Skeletal muscle satellite cell (primary cell): Measurements from ENCODE around the gene AQP3.
A peak's percentile ranks its signal among the peaks of the same experiment; 100 is the strongest.

Experiments
- H3K27me3 ChIP-seq: 2 replicates; pipeline ENCODE4 v1.7.0; 2013; ENCODE audit warnings: low read length; ENCODE audit not compliant: control insufficient read depth, insufficient read depth
- H3K36me3 ChIP-seq: 2 replicates; pipeline ENCODE4 v1.7.0; 2013; ENCODE audit warnings: mild to moderate bottlenecking, control low read depth, low read length; ENCODE audit not compliant: insufficient read depth
- H3K4me1 ChIP-seq: 2 replicates; pipeline ENCODE4 v1.7.0; 2013; ENCODE audit warnings: low read length; ENCODE audit not compliant: control insufficient read depth, insufficient read depth
- H3K4me2 ChIP-seq: 2 replicates; pipeline ENCODE4 v1.7.0; 2013; ENCODE audit warnings: mild to moderate bottlenecking, low read length
- H3K4me3 ChIP-seq: 2 replicates; pipeline ENCODE4 v1.7.0; 2013; ENCODE audit warnings: low read length
- H3K9ac ChIP-seq: 2 replicates; pipeline ENCODE4 v1.7.0; 2013; ENCODE audit warnings: mild to moderate bottlenecking, low read depth, low read length, moderate library complexity
- H3K9me3 ChIP-seq: replicated peaks from 2 replicates; pipeline ENCODE4 v1.7.0; 2013; ENCODE audit warnings: mild to moderate bottlenecking, control low read depth, low read length

Gene AQP3

DNA sequence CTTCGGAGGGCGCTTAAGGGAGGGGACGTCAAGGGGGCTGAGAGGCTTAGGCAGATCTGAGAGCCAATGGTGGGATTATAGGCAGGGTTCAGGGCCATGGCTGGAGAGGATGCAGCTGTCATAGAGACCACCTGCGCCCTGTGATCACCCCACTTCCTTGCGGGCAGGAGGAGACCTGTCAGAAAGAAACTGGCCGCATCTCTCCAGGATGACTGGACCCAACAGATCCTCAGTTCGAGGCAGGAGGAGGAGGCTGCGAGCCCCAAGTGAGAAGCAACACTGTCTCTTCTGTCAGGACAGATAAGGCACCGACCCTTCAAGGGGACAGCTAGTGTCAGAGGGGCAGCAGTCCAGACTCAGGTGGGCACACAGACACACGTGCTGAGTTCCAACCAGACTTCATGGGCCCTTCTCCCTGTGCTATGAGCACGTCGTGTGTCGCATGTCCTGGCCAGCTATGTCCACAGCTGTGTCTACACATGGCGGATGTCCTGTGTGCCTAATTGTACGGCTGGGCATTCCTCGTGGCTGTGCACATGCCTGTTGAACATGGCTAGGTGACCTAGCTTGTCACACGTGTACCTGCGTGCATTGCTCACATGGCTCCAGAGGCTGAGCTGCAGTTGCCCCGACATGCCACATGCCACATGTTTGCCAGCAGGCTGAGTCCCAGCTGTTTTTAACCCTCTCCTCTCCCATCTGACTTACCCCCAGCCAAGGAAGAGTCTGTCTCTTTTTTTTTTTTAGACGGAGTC, 583 bp upstream of the AQP3 start:
- H3K9ac ChIP-seq = peak overlapping the region; percentile 46
- H3K36me3 ChIP-seq = no peaks in the 10 kb centered on the region
- no peaks in the 10 kb centered on the region for H3K27me3 ChIP-seq
- peak overlapping the region; percentile 70 for H3K4me3 ChIP-seq
- H3K4me2 ChIP-seq = peak overlapping the region; percentile 98
- peaks cover 29% of the 10 kb centered on the region for H3K4me1 ChIP-seq
- H3K9me3 ChIP-seq = no peaks in the 10 kb centered on the region

DNA sequence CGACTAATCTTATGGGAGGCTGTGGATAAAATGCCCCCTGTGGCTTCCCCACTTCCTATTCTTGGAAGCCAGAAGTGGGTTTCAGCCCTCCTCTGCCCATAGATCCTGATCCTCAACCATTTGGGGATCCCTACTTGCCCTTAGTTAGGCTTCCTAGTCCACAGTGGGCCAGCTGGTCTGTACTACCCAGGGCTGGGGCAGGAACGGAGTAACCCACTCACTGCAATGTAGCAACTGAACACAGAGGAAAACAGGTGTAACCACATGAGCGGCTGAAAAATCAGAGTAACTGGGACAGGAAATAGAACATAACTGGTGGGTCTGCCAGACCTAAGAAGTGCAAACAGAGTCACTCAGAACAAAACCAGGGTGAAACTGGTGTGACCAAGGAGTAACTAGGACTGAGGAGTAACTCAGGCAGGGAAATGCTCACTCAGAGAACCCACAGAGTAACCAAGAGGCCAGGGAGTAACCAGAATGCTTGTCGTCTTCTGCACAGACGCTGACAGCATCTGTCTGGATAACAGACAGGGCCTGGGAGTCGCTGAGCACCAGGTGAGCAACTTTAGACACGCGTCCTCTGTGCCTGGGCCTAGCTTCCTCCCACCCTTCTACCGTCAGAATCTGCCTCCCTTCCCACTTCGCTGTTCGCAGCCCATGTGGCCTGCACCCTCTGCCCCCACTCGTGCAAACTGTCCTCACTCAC, 1.0 kb downstream of the AQP3 start:
- no peaks in the 10 kb centered on the region for H3K9me3 ChIP-seq
- H3K9ac ChIP-seq = peak overlapping the region; percentile 41
- H3K36me3 ChIP-seq = no peaks in the 10 kb centered on the region
- peaks cover 25% of the 10 kb centered on the region for H3K4me1 ChIP-seq
- H3K27me3 ChIP-seq = no peaks in the 10 kb centered on the region
- peak overlapping the region; percentile 98 for H3K4me2 ChIP-seq
- H3K4me3 ChIP-seq = peak overlapping the region; percentile 70

DNA sequence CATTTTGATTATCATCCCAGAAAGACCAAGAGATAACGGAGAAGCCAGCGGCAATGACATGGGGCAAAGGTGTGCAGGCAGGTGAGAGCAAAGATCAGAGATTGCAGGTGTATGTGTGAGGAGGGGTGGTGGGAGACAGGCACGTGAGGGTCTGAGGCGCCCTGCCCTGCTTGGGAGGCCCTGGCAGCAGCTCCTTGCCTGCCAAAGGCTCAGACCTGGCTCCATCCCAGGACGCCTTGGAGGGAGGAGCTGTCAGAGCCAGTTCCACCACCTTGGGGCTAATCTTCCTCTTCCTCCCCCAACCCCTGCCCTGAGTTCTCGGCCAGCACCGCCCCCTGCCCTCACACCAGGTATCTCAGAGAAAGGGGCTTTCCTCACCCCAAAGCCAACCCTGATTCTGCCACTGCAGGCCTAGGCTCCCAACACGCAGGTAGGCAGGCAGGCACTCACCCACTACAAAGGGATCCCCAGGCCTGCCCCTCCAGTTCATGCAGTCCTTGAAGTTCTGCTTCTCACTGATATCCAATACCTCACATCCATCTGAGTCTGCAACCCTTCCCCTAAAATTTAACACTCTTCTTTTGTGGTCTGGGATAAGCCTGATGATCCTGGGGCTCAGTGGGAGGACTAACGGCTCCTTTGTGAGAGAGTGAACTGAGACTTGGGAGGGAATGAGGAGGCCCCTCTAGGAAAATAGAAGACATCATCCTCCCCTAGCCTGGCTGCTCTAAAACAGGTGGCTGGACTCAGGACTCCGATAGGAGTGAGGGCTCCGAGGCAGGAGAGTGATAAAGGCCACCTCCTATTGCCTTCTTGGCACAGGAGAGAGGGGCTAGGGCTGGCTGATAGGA, 1.8 kb downstream of the AQP3 start:
- H3K4me3 ChIP-seq = no peak overlapping the region

DNA sequence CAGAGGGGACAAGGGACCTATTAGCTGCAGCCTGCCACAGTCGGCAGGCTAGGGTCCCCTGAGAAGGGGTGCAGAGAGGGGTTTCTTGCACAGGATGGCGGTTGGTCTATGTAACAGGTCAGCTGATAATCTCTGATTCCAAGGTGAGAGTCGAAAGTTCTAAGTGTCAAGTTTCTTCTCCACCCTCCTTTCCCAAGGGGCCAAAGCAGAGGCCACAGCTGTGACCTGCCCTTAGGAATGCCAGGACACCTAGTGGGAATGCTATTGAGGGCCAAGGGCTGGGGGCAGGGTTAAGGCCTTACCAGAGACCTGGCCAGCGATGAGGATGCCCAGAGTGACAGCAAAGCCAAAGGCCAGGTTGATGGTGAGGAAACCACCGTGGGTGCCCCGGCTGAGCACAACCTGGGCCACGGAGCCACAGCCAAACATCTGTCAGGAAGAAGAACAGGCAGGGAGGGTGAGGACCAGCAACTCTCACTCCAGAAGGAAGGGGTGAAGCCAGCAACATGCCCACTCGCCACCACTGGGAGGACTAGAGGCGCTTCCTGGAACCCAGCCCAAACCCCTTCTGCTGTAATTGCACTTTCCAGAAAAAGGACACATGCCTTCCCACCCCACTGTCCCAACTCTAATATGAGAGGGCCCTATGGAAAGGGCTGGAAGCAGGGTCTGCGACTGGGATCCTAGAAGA, 3.8 kb downstream of the AQP3 start:
- Histone ChIP-seq H3K36me3 (no peaks in the 10 kb centered on the region), H3K4me2 (no peak overlapping the region), H3K9me3 (no peaks in the 10 kb centered on the region), H3K4me1 (peaks cover 28% of the 10 kb centered on the region), H3K27me3 (peaks cover 8% of the 10 kb centered on the region), H3K9ac (no peak overlapping the region), H3K4me3 (no peak overlapping the region)

More for the DNA sequence above, 1.8 kb downstream of the AQP3 start:
- Histone ChIP-seq H3K36me3 (no peaks in the 10 kb centered on the region), H3K9ac (no peak overlapping the region), H3K9me3 (no peaks in the 10 kb centered on the region), H3K4me2 (peak overlapping the region; percentile 98), H3K4me1 (peaks cover 25% of the 10 kb centered on the region), H3K27me3 (no peaks in the 10 kb centered on the region)

DNA sequence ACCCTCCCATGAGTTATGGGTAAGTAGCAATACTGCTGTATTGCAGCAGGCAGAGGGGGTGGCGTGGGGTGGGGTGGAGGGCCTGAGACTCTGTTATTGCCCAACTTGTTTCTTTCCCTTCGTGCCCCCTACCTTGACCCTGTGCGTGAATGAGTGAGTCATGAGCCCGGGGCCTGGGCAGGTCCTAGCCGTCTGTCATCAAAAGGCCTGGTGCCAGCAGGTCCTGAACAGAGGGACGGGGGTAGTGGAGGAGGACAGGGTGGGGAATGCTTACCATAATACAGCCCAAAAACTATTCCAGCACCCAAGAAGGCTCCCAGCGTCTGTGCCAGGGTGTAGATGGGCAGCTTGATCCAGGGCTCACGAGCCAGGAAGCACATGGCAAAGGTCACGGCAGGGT, 4.3 kb downstream of the AQP3 start:
- no peaks in the 10 kb centered on the region for H3K36me3 ChIP-seq
- no peak overlapping the region for H3K4me3 ChIP-seq
- H3K4me2 ChIP-seq = no peak overlapping the region
- no peaks in the 10 kb centered on the region for H3K9me3 ChIP-seq
- peaks cover 8% of the 10 kb centered on the region for H3K27me3 ChIP-seq
- no peak overlapping the region for H3K9ac ChIP-seq
- H3K4me1 ChIP-seq = peaks cover 26% of the 10 kb centered on the region

DNA sequence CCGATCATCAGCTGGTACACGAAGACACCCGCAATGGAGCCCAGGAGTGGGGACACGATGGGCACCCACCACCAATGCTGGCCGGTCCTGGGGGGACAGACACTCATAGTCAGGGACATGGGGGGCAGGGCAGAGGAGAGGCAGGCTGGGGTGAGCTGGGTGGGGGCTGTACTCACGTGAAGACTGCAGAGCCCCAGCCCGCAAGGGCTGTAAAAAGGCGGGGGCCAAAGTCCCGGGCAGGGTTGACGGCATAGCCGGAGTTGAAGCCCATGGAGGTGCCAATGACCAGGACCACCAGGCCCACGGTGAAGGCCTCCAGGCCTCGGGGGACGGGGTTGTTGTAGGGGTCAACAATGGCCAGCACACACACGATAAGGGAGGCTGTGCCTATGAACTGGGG, 5.3 kb downstream of the AQP3 start:
- Histone ChIP-seq H3K9ac (no peak overlapping the region), H3K36me3 (no peaks in the 10 kb centered on the region), H3K27me3 (peaks cover 8% of the 10 kb centered on the region), H3K4me1 (peaks cover 18% of the 10 kb centered on the region), H3K9me3 (no peaks in the 10 kb centered on the region), H3K4me2 (no peak overlapping the region), H3K4me3 (no peak overlapping the region)

DNA sequence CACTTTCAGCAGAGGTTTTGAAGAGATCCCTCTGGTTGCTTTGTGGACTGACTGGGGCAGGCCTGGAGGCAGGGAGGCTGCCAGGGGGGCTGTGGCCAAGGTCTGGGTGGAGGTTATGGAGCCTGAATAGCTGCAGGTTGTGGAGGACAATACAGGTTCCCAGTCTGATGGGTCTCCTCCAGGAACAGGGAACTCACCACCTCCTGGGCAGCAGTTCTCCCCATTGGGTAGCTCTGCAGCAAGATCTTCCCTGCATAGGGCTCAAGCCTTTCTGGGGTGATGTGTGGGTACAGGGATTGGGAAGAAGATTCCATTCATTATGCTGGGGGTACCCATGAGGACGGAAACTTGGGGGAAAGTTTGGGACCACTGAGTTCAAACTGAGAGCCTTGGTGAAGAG, 6.8 kb downstream of the AQP3 start:
- Histone ChIP-seq H3K4me3 (no peak overlapping the region), H3K27me3 (peaks cover 20% of the 10 kb centered on the region), H3K9me3 (no peaks in the 10 kb centered on the region), H3K4me2 (no peak overlapping the region), H3K9ac (no peak overlapping the region), H3K4me1 (peaks cover 4% of the 10 kb centered on the region), H3K36me3 (no peaks in the 10 kb centered on the region)

DNA sequence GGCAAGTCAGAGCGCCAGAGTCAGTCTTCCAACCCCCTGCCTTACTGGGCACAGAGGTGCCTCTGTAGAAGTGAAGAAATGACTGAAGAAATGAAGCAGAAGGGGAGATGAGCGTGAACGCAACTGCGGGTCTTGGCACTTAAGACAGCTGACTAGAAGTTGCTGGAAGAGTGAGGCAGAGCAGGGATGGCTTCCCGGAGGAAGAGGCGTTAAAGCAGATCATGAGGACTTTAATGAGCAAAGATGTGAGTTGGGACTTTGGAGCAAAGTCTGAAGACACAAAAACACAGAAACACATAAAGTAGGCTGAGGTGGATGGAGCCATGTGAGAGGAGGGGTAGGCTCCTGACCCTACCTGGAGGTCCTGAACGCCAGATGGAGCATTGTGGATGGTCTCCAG, 7.2 kb downstream of the AQP3 start:
- peaks cover 24% of the 10 kb centered on the region for H3K27me3 ChIP-seq

DNA sequence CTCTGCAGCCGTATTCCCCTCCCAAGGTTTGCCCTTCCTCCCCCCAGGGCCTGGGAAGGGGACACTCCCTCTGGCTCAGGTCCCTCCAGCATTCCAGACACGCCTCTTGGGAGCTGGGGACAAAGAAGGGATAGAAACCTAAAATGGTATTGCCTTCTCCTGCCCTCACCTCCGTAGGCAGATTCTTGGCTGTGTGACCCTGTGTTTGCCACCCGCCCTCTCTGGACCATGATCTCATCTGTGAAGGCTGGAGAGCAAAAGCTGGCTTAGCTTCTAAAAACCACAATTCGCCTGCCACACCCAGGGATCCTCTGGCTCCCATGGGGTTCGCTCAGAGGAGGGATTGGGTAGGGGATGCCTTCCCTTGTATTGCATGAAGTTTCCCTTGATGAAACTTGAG, 7.7 kb downstream of the AQP3 start:
- H3K4me1 ChIP-seq = peaks cover 4% of the 10 kb centered on the region
- H3K4me2 ChIP-seq = no peak overlapping the region
- H3K36me3 ChIP-seq = no peaks in the 10 kb centered on the region
- H3K4me3 ChIP-seq = no peak overlapping the region
- H3K27me3 ChIP-seq = peaks cover 28% of the 10 kb centered on the region
- no peak overlapping the region for H3K9ac ChIP-seq
- no peaks in the 10 kb centered on the region for H3K9me3 ChIP-seq

More for the DNA sequence above, 7.2 kb downstream of the AQP3 start:
- Histone ChIP-seq H3K4me1 (peaks cover 4% of the 10 kb centered on the region), H3K36me3 (no peaks in the 10 kb centered on the region), H3K4me2 (no peak overlapping the region), H3K9ac (no peak overlapping the region), H3K4me3 (no peak overlapping the region), H3K9me3 (no peaks in the 10 kb centered on the region)

DNA sequence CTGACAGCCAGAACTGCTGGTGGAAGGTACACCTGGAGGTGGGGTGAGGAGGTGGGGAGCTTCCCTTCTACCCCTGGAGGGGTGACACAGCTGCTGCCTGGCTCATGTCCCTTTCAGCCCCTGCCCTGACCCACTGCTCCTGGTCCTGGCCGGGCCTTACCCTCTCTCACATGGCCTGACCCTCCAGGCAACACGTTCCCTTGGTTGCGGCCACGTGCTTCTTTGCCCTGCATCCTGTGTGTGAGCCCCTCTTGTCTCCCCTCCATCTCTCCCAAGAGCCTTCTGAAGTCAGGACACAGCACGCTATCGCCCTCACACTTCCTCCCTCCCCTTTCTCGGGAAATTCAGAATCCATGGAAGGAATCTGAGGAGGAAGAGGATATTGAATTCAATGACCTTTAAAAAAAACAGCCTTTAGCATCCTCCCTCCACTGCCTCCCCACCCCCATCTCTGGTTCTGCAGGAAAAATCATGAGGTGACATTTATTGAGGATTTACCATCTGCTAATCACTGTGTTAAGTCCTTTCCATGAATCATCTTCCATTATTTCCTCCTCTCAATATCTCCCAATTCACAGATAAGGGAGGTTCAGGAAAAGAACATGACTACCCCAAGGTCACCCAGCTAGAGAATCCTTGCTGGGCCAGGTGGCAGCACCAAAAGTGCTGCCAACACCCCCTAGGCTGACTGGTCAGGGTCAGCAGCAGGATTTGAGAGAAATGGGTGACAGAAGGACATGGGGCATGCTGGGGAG, 8.3 kb downstream of the AQP3 start:
- no peak overlapping the region for H3K9ac ChIP-seq
- no peak overlapping the region for H3K4me2 ChIP-seq
- no peaks in the 10 kb centered on the region for H3K9me3 ChIP-seq
- no peak overlapping the region for H3K4me3 ChIP-seq
- H3K36me3 ChIP-seq = no peaks in the 10 kb centered on the region
- H3K27me3 ChIP-seq = peaks cover 32% of the 10 kb centered on the region
- peaks cover 4% of the 10 kb centered on the region for H3K4me1 ChIP-seq
